HEK293 (cell line): ENCODE data around the gene LYZL1.

ENCODE experiments used
- CTCF ChIA-PET: fragments of 350-600 bp; formaldehyde crosslinking; extraction: SDS; loops from one replicate; lab custom pipeline; 2021; ENCODE audit warnings: antibody characterized with exemption; lab: Yijun Ruan, JAX
- POLR2A ChIA-PET: fragments of 300-600 bp; formaldehyde crosslinking; extraction: SDS; loops from one replicate; lab custom pipeline; 2020; ENCODE audit warnings: antibody characterized with exemption, inconsistent platforms; lab: Yijun Ruan, JAX
- H3K27ac ChIP-seq: fragments of 200-500 bp; sonication (Bioruptor generic); 2 replicates; pipeline ENCODE4 v1.5.1; 2014; ENCODE audit warnings: low read depth, low read length, control low read depth, inconsistent platforms; ENCODE audit errors: extremely low read depth
- H3K36me3 ChIP-seq, 2 experiments: fragments of 200-500 bp in 1 of 2; sonication (Bioruptor generic) in 1 of 2; 1 replicate in 1 of 2; 2 replicates in 1 of 2; pipeline ENCODE4 v1.5.1; 2014 to 2017; ENCODE audit warnings: inconsistent platforms in 2 of 2, low read length in 2 of 2; ENCODE audit not compliant: control insufficient read depth in 2 of 2, insufficient read depth in 1 of 2
- H3K4me1 ChIP-seq: fragments of 200-500 bp; sonication (Bioruptor generic); 2 replicates; pipeline ENCODE4 v1.5.1; 2014; ENCODE audit warnings: mild to moderate bottlenecking, low read length, inconsistent platforms; ENCODE audit not compliant: control insufficient read depth, insufficient read depth
- H3K4me3 ChIP-seq: 2 replicates; pipeline ENCODE4 v1.5.1; 2011; ENCODE audit warnings: low read depth, mild to moderate bottlenecking, control low read depth, low read length, moderate library complexity
- H3K9me3 ChIP-seq: fragments of 200-500 bp; sonication (Bioruptor generic); 2 replicates; pipeline ENCODE4 v1.5.1; 2014; ENCODE audit warnings: low read depth, low read length, inconsistent platforms; ENCODE audit not compliant: control insufficient read depth, insufficient read depth
- GLI4 ChIP-seq: fragments of 450-650 bp; formaldehyde crosslinking; IDR thresholded peaks from 2 replicates; pipeline ENCODE4 v1.5.1; 2016; ENCODE audit warnings: missing biosample characterization, missing genetic modification characterization
- HOXD13 ChIP-seq: sonication (generic); formaldehyde crosslinking; IDR thresholded peaks from 2 replicates; pipeline ENCODE4 v1.8.0; 2022; ENCODE audit warnings: missing genetic modification reagents, borderline replicate concordance
- IKZF3 ChIP-seq: fragments of 450-650 bp; IDR thresholded peaks from 2 replicates; pipeline ENCODE4 v1.5.0; 2018; ENCODE audit warnings: missing biosample characterization, mild to moderate bottlenecking, missing genetic modification characterization, moderate library complexity
- KLF8 ChIP-seq: fragments of 450-650 bp; formaldehyde crosslinking; IDR thresholded peaks from 2 replicates; pipeline ENCODE4 v1.5.1; 2016; ENCODE audit warnings: missing biosample characterization, missing genetic modification characterization
- MZF1 ChIP-seq: fragments of 450-650 bp; formaldehyde crosslinking; IDR thresholded peaks from 2 replicates; pipeline ENCODE4 v1.5.1; 2017; ENCODE audit warnings: missing biosample characterization, missing genetic modification characterization, borderline replicate concordance
- TSHZ1 ChIP-seq: fragments of 450-650 bp; formaldehyde crosslinking; IDR thresholded peaks from 2 replicates; pipeline ENCODE4 v1.5.1; 2016; ENCODE audit warnings: missing biosample characterization, missing genetic modification characterization, borderline replicate concordance
- ZBTB17 ChIP-seq: fragments of 450-650 bp; formaldehyde crosslinking; IDR thresholded peaks from 2 replicates; pipeline ENCODE4 v1.5.1; 2016; ENCODE audit warnings: missing biosample characterization, missing genetic modification characterization
- ZNF146 ChIP-seq: fragments of 450-650 bp; formaldehyde crosslinking; IDR thresholded peaks from 2 replicates; pipeline ENCODE4 v1.5.1; 2016; ENCODE audit warnings: missing biosample characterization, missing genetic modification characterization
- ZNF202 ChIP-seq: fragments of 450-650 bp; formaldehyde crosslinking; IDR thresholded peaks from 2 replicates; pipeline ENCODE4 v1.5.1; 2016; ENCODE audit warnings: missing biosample characterization, missing genetic modification characterization, borderline replicate concordance
- ZNF23 ChIP-seq: fragments of 450-650 bp; formaldehyde crosslinking; IDR thresholded peaks from 2 replicates; pipeline ENCODE4 v1.5.1; 2016; ENCODE audit warnings: missing biosample characterization, missing genetic modification characterization, borderline replicate concordance
- ZNF335 ChIP-seq: fragments of 450-650 bp; formaldehyde crosslinking; conservative IDR thresholded peaks from 2 replicates; pipeline ENCODE4 v1.5.1; 2016; ENCODE audit warnings: missing biosample characterization, missing genetic modification characterization
- ZNF416 ChIP-seq: fragments of 450-650 bp; formaldehyde crosslinking; IDR thresholded peaks from 2 replicates; pipeline ENCODE4 v1.5.1; 2016; ENCODE audit warnings: missing biosample characterization, missing genetic modification characterization
- ZNF629 ChIP-seq: fragments of 450-650 bp; formaldehyde crosslinking; IDR thresholded peaks from 2 replicates; pipeline ENCODE4 v1.5.1; 2017; ENCODE audit warnings: missing biosample characterization, missing genetic modification characterization
- ZNF639 ChIP-seq: fragments of 450-650 bp; formaldehyde crosslinking; IDR thresholded peaks from 2 replicates; pipeline ENCODE4 v1.5.1; 2016; ENCODE audit warnings: missing biosample characterization, missing genetic modification characterization
- ZNF660 ChIP-seq: fragments of 450-650 bp; IDR thresholded peaks from 2 replicates; pipeline ENCODE4 v1.5.1; 2018; ENCODE audit warnings: missing biosample characterization, mild to moderate bottlenecking, missing genetic modification characterization
- ZNF837 ChIP-seq: fragments of 450-650 bp; formaldehyde crosslinking; IDR thresholded peaks from 2 replicates; pipeline ENCODE4 v1.5.1; 2016; ENCODE audit warnings: missing biosample characterization, missing genetic modification characterization
- ZSCAN23 ChIP-seq: fragments of 450-650 bp; formaldehyde crosslinking; IDR thresholded peaks from 2 replicates; pipeline ENCODE4 v1.5.1; 2016; ENCODE audit warnings: missing biosample characterization, missing genetic modification characterization
- ZXDB ChIP-seq: fragments of 450-650 bp; formaldehyde crosslinking; IDR thresholded peaks from 2 replicates; pipeline ENCODE4 v1.5.1; 2016; ENCODE audit warnings: missing biosample characterization, missing genetic modification characterization
- TF ChIP-seq, protein P1 (sequence below): fragments of 450-650 bp; formaldehyde crosslinking; IDR thresholded peaks from 2 replicates; pipeline ENCODE4 v1.5.1; 2016; ENCODE audit warnings: missing biosample characterization, missing genetic modification characterization
- TF ChIP-seq, protein P2 (sequence below): fragments of 450-650 bp; formaldehyde crosslinking; IDR thresholded peaks from 2 replicates; pipeline ENCODE4 v1.5.1; 2016; ENCODE audit warnings: missing biosample characterization, missing genetic modification characterization
- TF ChIP-seq, protein P3 (sequence below): fragments of 450-650 bp; formaldehyde crosslinking; IDR thresholded peaks from 2 replicates; pipeline ENCODE4 v1.5.1; 2016; ENCODE audit warnings: missing biosample characterization, missing genetic modification characterization
- TF ChIP-seq, protein P4 (sequence below): fragments of 450-650 bp; formaldehyde crosslinking; IDR thresholded peaks from 2 replicates; pipeline ENCODE4 v1.5.1; 2017; ENCODE audit warnings: missing biosample characterization, missing genetic modification characterization

The LYZL1 gene

DNA sequence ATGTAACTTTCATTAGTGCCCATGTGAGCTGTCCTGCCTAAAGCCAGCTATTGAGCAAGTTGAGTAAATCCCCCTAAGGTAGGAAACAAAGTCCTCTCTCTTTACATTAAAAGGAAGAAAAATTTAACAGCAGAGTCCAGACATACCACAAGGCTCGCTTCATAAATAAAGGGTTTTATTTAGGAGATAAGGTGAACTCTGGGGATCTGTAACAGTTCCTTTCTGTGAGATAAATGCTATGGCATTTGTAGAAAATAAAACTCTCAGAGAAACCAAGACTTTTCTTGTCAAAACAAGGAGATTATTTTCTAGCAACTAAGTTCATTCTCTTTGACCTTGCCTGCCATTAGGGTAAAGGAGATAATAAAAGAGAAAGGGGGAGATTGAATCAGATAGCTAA, 32.3 kb upstream of the LYZL1 start:
- no peaks in the 10 kb centered on the region for H3K36me3 ChIP-seq

GRCh38 chr10:29257106-29257783, 31.6 kb upstream of the LYZL1 start:
- CTCF ChIA-PET = interaction anchor here (1.4 to 6.3 kb wide), 2 partner anchors 8 to 17 kb away, joined by 3 to 41 read pairs; no protein-coding TSS in a partner anchor
- Histone ChIP-seq H3K4me1 (peaks cover 45% of the 10 kb centered on the region), H3K36me3 (no peaks in the 10 kb centered on the region), H3K9me3 (no peaks in the 10 kb centered on the region), H3K4me3 (no peak overlapping the region), H3K27ac (peak overlapping the region; percentile 65)
- POLR2A ChIA-PET = interaction anchor here (0.6 to 0.9 kb wide), 3 partner anchors 14 to 418 kb away, joined by 3 read pairs; no protein-coding TSS in a partner anchor
- TF ChIP-seq HOXD13 (CRISPR knock-in tag) (peak; percentile 75; the same call in 1 of the 2 replicates), ZNF202 (no peak), ZNF23 (tag by site-specific recombination) (no peak), GLI4 (tag by site-specific recombination) (no peak), IKZF3 (tag by site-specific recombination) (peak; percentile 72), ZNF146 (tag by site-specific recombination) (no peak), ZXDB (tag by site-specific recombination) (peak; percentile 70; the same call in 1 of the 2 replicates), TSHZ1 (no peak), ZNF837 (tag by site-specific recombination) (no peak), ZNF629 (tag by site-specific recombination) (0 out of 2 replicates have a peak, but pooled peaks have one; percentile 41), ZSCAN23 (tag by site-specific recombination) (no peak), ZBTB17 (tag by site-specific recombination) (no peak), KLF8 (no peak), ZNF335 (tag by site-specific recombination) (peak; percentile 72), ZNF639 (tag by site-specific recombination) (no peak), ZNF660 (no peak)
- TF ChIP-seq, protein P1, sequence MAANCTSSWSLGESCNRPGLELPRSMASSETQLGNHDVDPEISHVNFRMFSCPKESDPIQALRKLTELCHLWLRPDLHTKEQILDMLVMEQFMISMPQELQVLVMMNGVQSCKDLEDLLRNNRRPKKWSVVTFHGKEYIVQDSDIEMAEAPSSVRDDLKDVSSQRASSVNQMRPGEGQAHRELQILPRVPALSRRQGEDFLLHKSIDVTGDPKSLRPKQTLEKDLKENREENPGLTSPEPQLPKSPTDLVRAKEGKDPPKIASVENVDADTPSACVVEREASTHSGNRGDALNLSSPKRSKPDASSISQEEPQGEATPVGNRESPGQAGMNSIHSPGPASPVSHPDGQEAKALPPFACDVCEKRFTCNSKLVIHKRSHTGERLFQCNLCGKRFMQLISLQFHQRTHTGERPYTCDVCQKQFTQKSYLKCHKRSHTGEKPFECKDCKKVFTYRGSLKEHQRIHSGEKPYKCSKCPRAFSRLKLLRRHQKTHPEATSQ = no peak
- TF ChIP-seq, protein P2, sequence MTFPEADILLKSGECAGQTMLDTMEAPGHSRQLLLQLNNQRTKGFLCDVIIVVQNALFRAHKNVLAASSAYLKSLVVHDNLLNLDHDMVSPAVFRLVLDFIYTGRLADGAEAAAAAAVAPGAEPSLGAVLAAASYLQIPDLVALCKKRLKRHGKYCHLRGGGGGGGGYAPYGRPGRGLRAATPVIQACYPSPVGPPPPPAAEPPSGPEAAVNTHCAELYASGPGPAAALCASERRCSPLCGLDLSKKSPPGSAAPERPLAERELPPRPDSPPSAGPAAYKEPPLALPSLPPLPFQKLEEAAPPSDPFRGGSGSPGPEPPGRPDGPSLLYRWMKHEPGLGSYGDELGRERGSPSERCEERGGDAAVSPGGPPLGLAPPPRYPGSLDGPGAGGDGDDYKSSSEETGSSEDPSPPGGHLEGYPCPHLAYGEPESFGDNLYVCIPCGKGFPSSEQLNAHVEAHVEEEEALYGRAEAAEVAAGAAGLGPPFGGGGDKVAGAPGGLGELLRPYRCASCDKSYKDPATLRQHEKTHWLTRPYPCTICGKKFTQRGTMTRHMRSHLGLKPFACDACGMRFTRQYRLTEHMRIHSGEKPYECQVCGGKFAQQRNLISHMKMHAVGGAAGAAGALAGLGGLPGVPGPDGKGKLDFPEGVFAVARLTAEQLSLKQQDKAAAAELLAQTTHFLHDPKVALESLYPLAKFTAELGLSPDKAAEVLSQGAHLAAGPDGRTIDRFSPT (tag by site-specific recombination) = peak; percentile 49; the same call in 1 of the 2 replicates
- TF ChIP-seq, protein P3, sequence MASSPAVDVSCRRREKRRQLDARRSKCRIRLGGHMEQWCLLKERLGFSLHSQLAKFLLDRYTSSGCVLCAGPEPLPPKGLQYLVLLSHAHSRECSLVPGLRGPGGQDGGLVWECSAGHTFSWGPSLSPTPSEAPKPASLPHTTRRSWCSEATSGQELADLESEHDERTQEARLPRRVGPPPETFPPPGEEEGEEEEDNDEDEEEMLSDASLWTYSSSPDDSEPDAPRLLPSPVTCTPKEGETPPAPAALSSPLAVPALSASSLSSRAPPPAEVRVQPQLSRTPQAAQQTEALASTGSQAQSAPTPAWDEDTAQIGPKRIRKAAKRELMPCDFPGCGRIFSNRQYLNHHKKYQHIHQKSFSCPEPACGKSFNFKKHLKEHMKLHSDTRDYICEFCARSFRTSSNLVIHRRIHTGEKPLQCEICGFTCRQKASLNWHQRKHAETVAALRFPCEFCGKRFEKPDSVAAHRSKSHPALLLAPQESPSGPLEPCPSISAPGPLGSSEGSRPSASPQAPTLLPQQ (tag by site-specific recombination) = no peak

More for the DNA sequence above, 32.3 kb upstream of the LYZL1 start:
- POLR2A ChIA-PET = interaction anchor here (0.7 to 0.9 kb wide), 2 partner anchors 13 to 418 kb away, joined by 3 read pairs; no protein-coding TSS in a partner anchor
- H3K4me1 ChIP-seq = peaks cover 45% of the 10 kb centered on the region
- H3K27ac ChIP-seq = peak overlapping the region; percentile 65
- no peaks in the 10 kb centered on the region for H3K9me3 ChIP-seq
- peak; percentile 55; the same call in 1 of the 2 replicates for TF ChIP-seq MZF1
- no peak for TF ChIP-seq ZNF416 (tag by site-specific recombination)
- TF ChIP-seq, protein P4, sequence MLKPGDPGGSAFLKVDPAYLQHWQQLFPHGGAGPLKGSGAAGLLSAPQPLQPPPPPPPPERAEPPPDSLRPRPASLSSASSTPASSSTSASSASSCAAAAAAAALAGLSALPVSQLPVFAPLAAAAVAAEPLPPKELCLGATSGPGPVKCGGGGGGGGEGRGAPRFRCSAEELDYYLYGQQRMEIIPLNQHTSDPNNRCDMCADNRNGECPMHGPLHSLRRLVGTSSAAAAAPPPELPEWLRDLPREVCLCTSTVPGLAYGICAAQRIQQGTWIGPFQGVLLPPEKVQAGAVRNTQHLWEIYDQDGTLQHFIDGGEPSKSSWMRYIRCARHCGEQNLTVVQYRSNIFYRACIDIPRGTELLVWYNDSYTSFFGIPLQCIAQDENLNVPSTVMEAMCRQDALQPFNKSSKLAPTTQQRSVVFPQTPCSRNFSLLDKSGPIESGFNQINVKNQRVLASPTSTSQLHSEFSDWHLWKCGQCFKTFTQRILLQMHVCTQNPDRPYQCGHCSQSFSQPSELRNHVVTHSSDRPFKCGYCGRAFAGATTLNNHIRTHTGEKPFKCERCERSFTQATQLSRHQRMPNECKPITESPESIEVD (tag by site-specific recombination) = peak; percentile 59
- CTCF ChIA-PET = interaction anchor here (1.4 to 6.3 kb wide), 2 partner anchors 9 to 17 kb away, joined by 3 to 41 read pairs; no protein-coding TSS in a partner anchor
- no peak overlapping the region for H3K4me3 ChIP-seq
